Stimulated activated naive CD8-positive, alpha-beta T cell treated with anti-CD3 and anti-CD28 coated beads, Interleukin-15, Interleukin-2, amounts not matched to agents 100 U/mL and 50 U/mL, for 24 hours (primary cell): Measurements from ENCODE around the gene KRTAP4-16.
"Not testable (repeated sequence)": the region's sequence is repeated elsewhere in the genome, so short reads cannot be mapped to it uniquely, and the experiment has no call there.

ENCODE experiments used
- ATAC-seq: fragments of 150-1000 bp; cut with Tn5 transposase; one replicate; pipeline ENCODE4 v1.10.0; 2021
- DNase-seq: peaks from one replicate; pipeline ENCODE4 v3.0.0; 2021

KRTAP4-16 gene

GRCh38 chr17:41101586-41102259, at the start of gene KRTAP4-16:
KRTAP4-16 (minus strand) TSS chr17:41102209; CDS start chr17:41102209, 0 bp downstream.
- ATAC-seq (no peak), DNase-seq (no peak)

GRCh38 chr17:41151525-41151924, 49.5 kb upstream of the KRTAP4-16 start:
- ATAC-seq (no peak), DNase-seq (no peak)

- no peak for ATAC-seq
- no peak for DNase-seq
Measured at GRCh38 chr17:41150026-41150425, 48.0 kb upstream of the KRTAP4-16 start.

DNA sequence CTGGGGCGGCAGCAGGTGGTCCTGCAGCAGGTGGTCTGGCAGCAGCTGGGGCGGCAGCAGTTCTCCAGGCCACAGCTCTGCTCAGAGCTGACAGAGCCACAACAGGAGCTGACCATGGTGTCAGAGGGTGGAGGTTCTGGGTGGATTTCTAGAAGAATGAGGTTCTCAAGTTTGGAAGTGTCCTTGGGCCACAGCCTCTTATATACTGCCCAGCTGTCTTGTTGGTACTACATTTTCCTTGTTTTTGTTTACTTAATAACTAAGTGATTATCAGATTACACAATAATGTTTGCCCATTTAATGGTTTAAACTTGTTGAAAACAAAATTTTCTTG, 47.6 kb upstream of the KRTAP4-16 start, which contains the start of gene KRTAP4-5:
TSS of gene KRTAP4-5 (minus strand) at position 174 of the 334 bp plus-strand sequence. CDS start at position 116, 58 bp downstream.
- no peak for DNase-seq
- ATAC-seq: no peak

DNA sequence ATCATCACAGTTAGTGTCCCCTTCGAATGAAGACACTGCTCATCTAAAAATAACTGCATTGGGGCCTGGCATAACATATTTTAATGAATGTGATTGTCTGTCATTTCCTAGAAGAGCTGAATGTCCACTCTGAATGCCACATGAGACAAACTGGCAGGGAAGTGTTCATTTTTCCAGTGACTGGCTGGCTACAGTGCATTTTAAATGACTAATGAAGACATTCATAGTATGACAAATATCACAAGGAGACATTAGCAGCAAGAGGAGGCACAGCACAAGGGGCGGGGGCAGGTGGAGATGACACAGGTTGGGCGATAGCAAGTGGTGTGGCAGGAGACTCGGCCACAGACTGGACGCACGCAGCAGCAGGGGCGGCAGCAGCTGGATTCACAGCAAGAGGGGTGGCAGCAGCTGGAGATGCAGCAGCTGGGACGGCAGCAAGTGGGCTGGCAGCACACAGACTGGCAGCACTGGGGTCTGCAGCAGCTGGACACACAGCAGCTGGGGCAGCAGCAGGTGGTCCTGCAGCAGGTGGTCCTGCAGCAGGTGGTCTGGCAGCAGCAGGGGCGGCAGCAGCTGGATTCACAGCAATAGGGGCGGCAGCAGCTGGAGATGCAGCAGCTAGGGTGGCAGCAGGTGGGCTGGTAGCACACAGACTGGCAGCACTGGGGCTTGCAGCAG, 47.1 kb upstream of the KRTAP4-16 start:
- not testable (repeated sequence) for ATAC-seq, DNase-seq

DNA sequence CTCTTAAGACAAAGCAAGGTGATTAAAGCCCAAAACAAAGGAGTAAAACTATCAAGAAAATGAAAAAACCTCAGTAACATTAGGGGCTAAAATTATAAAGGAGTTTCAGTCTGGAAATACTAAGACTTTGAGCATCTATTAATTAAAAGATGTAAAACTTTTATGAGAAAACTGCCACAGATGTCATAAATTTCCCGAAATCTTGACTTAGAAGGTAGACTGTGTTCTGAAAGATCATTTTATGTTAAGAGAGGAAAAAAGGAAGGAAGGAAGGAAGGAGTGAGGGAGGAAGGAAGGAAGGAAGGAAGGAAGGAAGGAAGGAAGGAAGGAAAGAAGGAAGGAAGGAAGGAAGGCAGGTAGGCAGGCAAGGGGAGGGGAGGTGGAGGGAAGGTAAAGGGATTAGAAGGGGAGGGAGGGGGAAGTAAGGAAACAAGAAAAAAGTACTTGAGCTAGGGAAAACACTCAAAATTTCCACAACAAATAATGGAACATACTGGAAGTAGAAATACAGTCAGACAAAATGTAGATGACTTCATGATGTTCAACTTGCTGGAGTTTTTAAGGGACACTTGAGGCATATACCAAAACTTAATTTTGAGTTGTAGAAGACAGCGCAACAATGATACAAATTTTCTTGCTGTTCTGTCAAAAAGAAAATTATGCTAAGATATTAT, 45.7 kb upstream of the KRTAP4-16 start:
- DNase-seq: no peak
- ATAC-seq: no peak

- ATAC-seq: no peak
- DNase-seq: no peak
Measured at GRCh38 chr17:41145261-41145660, 43.3 kb upstream of the KRTAP4-16 start.

GRCh38 chr17:41144846-41145245, 42.8 kb upstream of the KRTAP4-16 start:
- no peak for ATAC-seq
- no peak for DNase-seq

- ATAC-seq: no peak
- no peak for DNase-seq
Measured at GRCh38 chr17:41141361-41141760, 39.4 kb upstream of the KRTAP4-16 start.

GRCh38 chr17:41140360-41141131, 38.5 kb upstream of the KRTAP4-16 start, which contains the start of gene KRTAP4-6:
KRTAP4-6 (minus strand) TSS chr17:41140544; CDS start chr17:41140487, 57 bp downstream.
- DNase-seq (no peak), ATAC-seq (no peak)

GRCh38 chr17:41139865-41140264, 37.9 kb upstream of the KRTAP4-16 start:
- not testable (repeated sequence) for DNase-seq, ATAC-seq

DNA sequence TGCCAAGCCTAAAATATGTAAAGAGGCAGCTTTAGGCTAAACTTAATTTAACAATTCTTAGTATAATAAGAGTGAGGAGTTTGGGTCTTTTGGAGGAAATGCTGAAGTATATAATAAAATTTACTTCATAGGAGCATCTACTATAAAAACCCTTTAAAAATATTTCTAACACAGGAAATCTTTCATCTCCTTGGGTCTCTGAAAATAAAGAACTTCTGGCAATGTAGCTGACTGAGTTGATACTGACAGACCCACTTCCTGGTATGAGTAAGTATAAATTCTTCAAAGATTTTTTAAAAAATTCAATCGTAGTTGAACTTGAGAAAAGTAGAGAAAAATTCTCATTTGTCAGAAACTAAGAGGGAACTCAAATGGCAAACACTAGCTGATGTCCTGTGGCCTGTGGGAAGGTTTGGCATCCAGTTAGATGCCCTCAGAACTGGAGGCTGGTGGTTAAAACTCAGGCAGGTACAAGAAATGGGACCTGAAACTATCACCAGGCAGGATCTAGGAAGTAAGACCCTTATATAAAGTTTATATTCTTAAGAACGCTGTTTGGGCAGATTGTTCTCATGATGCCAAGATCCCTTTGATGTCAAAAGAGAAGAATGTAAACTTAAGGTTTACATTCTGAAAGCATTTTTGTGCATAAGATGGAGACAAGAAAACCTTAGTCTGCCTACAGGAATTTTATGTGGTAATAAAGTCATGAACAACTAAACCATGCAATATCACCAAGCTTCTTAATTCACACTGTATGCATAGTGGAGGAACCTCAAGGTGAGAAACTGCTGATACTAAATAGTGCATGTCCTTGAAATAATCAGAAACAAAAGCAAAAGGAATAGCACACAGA, 32.1 kb upstream of the KRTAP4-16 start:
- no peak for DNase-seq
- no peak for ATAC-seq

DNA sequence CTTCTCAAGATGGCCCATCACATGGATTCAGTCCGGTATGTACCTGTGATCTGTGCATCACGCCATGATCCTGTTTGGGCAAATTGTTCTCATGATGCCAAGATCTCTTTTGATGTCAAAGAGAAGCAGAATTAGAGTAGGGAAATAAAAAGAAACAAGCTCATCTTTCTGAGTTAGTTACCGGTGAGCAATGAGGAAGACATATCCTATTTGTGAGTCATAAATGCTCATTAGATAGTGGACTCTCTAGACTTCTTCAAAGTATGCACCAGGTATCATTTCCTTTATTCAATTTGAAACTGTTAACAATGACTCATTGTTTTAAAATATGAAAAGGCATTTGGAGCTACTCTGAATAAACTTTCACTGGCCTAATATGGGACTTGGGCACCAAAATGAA, 30.0 kb upstream of the KRTAP4-16 start:
- DNase-seq: no peak
- ATAC-seq: no peak

- no peak for ATAC-seq
- no peak for DNase-seq
Measured at GRCh38 chr17:41127371-41127770, 25.4 kb upstream of the KRTAP4-16 start.

DNA sequence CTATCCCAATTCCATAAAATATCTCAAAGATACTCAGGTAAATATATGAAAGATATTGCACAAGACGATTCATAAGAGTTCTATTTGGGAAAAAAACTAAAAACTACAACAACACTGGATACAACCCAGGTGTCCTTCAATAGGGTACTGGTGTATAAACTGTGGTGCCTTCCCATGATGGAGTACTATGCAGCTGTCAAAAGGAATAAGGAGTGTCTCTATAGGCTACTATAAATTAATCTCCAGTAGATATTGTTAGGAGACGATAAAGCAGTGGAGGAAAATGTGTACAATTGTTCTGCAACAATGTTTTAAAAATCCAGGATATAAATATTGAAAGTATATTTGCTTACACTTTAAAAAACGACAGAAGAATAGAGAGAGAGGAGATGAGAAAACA, 24.4 kb upstream of the KRTAP4-16 start:
- no peak for DNase-seq

GRCh38 chr17:41125064-41125463, 23.1 kb upstream of the KRTAP4-16 start:
- ATAC-seq (no peak), DNase-seq (no peak)

More for the DNA sequence above, 24.4 kb upstream of the KRTAP4-16 start:
- ATAC-seq: no peak

DNA sequence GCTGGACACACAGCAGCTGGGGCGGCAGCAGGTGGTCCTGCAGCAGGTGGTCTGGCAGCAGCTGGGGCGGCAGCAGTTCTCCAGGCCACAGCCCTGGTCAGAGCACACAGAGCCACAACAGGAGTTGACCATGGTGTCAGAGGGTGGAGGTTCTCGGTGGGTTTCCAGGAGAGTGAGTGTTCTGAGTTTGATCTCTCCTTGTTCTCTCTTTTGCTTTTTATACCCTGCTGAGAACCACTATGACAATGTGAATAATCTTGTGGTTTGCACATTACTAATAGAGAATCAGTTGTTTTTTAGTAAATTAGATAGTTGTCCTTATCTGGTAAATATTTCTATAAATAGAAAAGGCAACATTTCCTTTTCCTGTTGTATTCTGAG, 22.0 kb upstream of the KRTAP4-16 start, which contains the start of gene KRTAP4-12:
TSS of gene KRTAP4-12 (minus strand) at position 192 of the 381 bp plus-strand sequence. CDS start at position 132, 60 bp downstream.
- ATAC-seq, DNase-seq: not testable (repeated sequence)

- DNase-seq, ATAC-seq: not testable (repeated sequence)
Measured at GRCh38 chr17:41123292-41123990, 21.4 kb upstream of the KRTAP4-16 start.

GRCh38 chr17:41121742-41122141, 19.7 kb upstream of the KRTAP4-16 start:
- ATAC-seq (no peak), DNase-seq (no peak)
